GM10248 (cell line): ENCODE results near the gene COG6.
A peak's percentile ranks its signal among the peaks of the same experiment; 100 is the strongest.

ENCODE experiments used
- CTCF ChIA-PET: fragments of 300-600 bp; sonication (Branson Sonifier 250); formaldehyde crosslinking; extraction: SDS; loops from one replicate; lab custom pipeline; 2021; ENCODE audit warnings: antibody characterized with exemption; lab: Yijun Ruan, JAX
- POLR2A ChIA-PET: fragments of 350-650 bp; sonication (Branson Sonifier 250); formaldehyde crosslinking; extraction: SDS; loops from one replicate; lab custom pipeline; 2020; ENCODE audit warnings: antibody characterized with exemption; lab: Yijun Ruan, JAX
- DNase-seq: peaks from one replicate; pipeline ENCODE4 v3.0.0; 2012; ENCODE audit errors: extremely low spot score
- TF ChIP-seq, protein P1 (sequence below): IDR thresholded peaks from 2 replicates; pipeline ENCODE4 v1.5.1; 2012; ENCODE audit warnings: mild to moderate bottlenecking, low read depth; ENCODE audit errors: extremely low read depth, missing control alignments, control extremely low read depth

The COG6 gene

DNA sequence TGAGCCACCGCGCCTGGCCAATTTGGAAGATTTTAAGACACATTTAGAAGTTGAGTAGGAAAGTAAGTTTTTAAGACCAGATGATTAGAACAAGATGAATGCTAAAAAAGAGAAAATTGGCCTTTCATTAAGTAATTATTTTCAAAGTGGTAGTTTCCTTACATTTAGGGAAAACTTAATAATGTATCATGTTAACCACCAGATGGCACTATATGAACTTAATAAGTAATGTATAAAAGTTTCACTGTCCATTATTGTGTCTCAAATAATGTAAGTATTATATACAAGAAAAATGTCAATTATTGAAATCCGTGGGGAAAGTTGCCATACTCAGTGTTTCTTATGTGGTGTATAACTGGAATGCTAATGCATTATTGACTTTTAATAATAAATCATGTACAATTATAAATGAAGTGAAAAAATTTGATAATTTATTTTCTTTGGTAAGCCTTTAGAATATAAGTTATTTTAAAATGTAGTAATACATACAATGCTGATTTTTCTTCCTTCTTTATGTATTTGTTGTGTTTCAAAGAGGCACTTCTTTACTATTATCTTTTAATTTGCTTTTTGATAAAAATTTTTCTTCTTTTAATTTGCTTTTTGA is 29.2 kb downstream of the COG6 start:
- ChIA-PET POLR2A (no interaction called here), CTCF (interaction anchor here (0.8 to 3.0 kb wide), 12 partner anchors 8 to 1093 kb away, joined by 3 to 11 read pairs (median 4); no protein-coding TSS in a partner anchor)
- TF ChIP-seq, protein P1, sequence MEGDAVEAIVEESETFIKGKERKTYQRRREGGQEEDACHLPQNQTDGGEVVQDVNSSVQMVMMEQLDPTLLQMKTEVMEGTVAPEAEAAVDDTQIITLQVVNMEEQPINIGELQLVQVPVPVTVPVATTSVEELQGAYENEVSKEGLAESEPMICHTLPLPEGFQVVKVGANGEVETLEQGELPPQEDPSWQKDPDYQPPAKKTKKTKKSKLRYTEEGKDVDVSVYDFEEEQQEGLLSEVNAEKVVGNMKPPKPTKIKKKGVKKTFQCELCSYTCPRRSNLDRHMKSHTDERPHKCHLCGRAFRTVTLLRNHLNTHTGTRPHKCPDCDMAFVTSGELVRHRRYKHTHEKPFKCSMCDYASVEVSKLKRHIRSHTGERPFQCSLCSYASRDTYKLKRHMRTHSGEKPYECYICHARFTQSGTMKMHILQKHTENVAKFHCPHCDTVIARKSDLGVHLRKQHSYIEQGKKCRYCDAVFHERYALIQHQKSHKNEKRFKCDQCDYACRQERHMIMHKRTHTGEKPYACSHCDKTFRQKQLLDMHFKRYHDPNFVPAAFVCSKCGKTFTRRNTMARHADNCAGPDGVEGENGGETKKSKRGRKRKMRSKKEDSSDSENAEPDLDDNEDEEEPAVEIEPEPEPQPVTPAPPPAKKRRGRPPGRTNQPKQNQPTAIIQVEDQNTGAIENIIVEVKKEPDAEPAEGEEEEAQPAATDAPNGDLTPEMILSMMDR: peak; percentile 38
- DNase-seq: peak; percentile 19

DNA sequence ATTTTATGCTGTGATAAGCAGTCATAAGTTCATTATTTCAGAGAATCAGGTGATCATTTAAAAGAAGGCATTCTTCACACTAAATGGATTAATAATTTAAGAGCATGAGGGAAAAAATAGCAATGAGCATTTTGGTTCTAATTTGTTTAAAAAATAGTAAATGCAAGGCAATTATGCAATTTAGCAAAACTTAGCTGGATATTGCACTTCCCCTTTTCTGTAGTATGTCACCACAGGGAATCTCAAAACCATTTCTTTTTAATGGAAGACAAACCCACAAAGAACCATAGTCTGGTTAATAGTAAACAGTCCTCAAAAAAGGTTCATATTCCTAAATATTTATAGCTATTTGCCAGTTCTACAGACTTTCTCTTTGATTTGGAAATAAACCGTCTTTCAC is 30.2 kb downstream of the COG6 start:
- POLR2A ChIA-PET: no interaction called here
- CTCF ChIA-PET: interaction anchor here (0.8 to 3.0 kb wide), 11 partner anchors 7 to 1092 kb away, joined by 3 to 9 read pairs (median 4); no protein-coding TSS in a partner anchor
- TF ChIP-seq, protein P1: no peak
- DNase-seq: no peak

DNA sequence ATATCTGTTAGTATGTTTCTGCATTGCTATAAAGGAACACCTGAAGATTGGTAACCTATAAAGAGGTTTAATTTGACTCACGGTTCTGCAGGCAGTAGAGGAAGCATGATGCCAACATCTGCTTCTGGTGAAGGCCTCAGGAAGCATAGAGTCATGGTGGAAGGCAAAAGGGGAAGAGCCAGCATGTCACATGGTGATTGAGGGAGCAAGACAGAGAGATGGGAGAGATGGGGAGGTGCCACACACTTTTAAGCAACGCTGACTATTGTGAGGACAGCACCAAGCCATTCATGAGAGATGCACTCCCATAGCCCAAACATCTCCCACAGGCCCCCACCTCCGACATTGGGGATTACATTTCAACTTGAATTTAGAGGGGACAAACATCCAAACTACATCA is 32.8 kb downstream of the COG6 start:
- ChIA-PET POLR2A (no interaction called here), CTCF (interaction anchor here (1.8 kb wide), 1 partner anchor 994 kb away, joined by 5 read pairs; no protein-coding TSS in a partner anchor)
- TF ChIP-seq, protein P1: no peak
- no peak for DNase-seq

DNA sequence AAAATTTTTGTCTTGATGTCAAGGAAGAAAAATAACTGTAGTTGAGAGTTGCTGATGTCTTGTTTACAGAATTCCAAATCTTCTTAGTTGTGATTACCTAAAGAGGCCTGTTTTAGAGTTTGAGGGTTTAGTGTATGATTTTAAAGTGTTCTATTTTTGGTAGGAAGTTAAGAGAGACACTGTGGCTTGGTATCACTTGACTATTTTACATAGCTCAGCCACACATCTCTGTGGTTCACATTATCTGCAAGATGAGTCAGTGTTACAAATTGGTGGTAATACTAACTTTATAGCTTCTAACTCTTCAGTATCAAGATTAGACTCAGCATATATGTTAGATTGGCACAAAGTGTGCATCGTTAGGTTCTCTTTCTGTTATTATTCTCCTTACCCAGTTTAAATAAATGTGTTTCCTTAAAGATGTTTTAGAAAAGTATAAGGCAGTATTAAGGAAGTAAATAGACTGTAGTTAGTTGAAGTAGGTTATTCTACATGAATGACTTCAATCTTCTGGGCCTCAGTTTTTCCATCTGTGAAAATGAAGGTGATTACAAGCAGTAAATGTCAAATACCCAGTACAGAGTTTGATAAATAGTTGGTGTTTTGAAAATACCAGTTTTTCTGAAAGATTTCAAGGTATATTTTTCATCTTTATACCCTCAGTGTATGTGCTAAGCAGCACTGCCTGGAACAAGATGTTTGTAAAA is 33.4 kb downstream of the COG6 start:
- TF ChIP-seq, protein P1: no peak

DNA sequence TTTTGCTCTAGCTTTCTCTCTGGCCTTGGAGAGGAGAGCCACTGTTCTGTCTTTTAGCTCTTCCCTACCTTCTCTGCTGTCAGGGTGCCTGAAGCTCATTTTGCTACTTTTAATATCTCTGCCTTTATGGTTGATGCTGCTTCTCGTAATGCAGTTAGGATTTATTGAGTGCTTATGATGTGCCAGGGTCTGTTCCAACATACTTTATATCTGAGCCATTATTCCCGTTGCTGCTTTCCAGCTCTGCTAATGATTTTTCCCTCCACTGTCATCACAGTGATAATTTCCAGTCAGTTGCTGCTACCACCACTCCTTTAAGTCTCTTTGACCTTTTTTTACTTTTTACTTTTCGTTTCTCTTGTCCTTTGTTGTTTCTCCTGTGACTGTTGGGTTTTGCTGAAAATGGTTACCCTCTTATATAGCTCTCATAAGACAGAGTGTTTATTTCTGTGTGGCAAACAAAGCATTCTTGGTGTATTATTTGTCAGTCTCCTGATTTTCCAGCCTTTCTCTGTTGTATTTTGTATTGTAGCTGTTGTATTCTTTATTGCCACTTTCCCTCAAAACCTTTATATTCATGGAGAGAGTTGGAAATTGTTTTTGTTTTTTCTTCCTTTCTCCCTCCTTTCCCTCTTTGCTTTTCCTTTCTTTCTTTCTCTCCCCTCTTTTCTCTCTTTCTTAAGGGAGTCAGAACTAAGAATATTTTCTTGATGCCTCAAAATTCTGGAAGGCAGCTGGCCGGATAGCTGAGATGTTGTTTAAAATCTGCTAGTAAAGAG is 37.4 kb downstream of the COG6 start:
- no peak for DNase-seq
- ChIA-PET POLR2A (no interaction called here), CTCF (interaction anchor here (0.8 to 2.1 kb wide), 6 partner anchors 8 to 377 kb away, joined by 3 to 11 read pairs (median 4); no protein-coding TSS in a partner anchor)
- TF ChIP-seq, protein P1: no peak

More for the DNA sequence above, 33.4 kb downstream of the COG6 start:
- POLR2A ChIA-PET: no interaction called here
- DNase-seq: peak; percentile 8
- CTCF ChIA-PET: interaction anchor here (1.8 kb wide), 1 partner anchor 994 kb away, joined by 5 read pairs; no protein-coding TSS in a partner anchor

DNA sequence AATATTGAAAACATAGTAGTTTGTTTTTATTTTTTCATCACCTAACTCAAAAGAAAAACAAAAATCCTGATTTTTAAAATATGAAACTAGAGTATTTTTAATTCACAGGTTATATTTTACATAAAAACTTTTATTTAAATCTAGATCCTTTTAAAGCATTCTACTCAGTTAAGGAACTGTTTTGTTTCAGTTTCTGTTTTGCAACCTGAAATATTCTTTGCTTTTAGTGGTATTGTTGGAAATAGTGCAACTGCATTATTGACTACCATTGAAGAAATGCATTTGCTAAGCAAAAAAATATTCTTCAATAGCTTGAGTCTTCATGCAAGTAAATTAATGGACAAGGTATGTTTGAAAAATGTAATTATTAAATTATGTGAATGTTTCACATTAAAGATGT is 43.8 kb downstream of the COG6 start:
- ChIA-PET CTCF (interaction anchor here (1.4 kb wide), 1 partner anchor 12 kb away, joined by 4 read pairs; no protein-coding TSS in a partner anchor), POLR2A (no interaction called here)
- TF ChIP-seq, protein P1: no peak
- no peak for DNase-seq
